Choroid plexus epithelial cell (primary cell): ENCODE measurements around the gene PPP1R12B.
"Not testable (repeated sequence)": the region's sequence is repeated elsewhere in the genome, so short reads cannot be mapped to it uniquely, and the experiment has no call there.

Source experiments
- DNase-seq: peaks from one replicate; pipeline ENCODE4 v3.0.0-alpha.2; 2010; ENCODE audit warnings: low read depth
- H3K4me3 ChIP-seq: 2 replicates; pipeline ENCODE4 v1.5.1; 2011; ENCODE audit warnings: low read depth, mild to moderate bottlenecking, control low read depth, low read length, moderate library complexity
- CTCF ChIP-seq: conservative IDR thresholded peaks from 2 replicates; pipeline ENCODE4 v1.5.1; 2011; ENCODE audit warnings: low read depth, mild to moderate bottlenecking, control low read depth, inconsistent platforms, low read length, moderate library complexity

The PPP1R12B gene

GRCh38 chr1:202464153-202464742 is 115.7 kb downstream of the PPP1R12B start:
- peak; percentile 40 for DNase-seq
- not testable (repeated sequence) for H3K4me3 ChIP-seq
- TF ChIP-seq CTCF = peak; percentile 42

GRCh38 chr1:202465644-202466270 is 117.3 kb downstream of the PPP1R12B start:
- DNase-seq = not testable (repeated sequence)

GRCh38 chr1:202466339-202466738 is 117.8 kb downstream of the PPP1R12B start:
- DNase-seq, H3K4me3 ChIP-seq: not testable (repeated sequence)

More at GRCh38 chr1:202465644-202466270, 117.3 kb downstream of the PPP1R12B start:
- not testable (repeated sequence) for H3K4me3 ChIP-seq

GRCh38 chr1:202467381-202467780 is 118.9 kb downstream of the PPP1R12B start:
- not testable (repeated sequence) for DNase-seq, H3K4me3 ChIP-seq

GRCh38 chr1:202468695-202469094 is 120.2 kb downstream of the PPP1R12B start:
- not testable (repeated sequence) for DNase-seq, H3K4me3 ChIP-seq

- not testable (repeated sequence) for DNase-seq
Observed at GRCh38 chr1:202469123-202469522, 120.6 kb downstream of the PPP1R12B start.

GRCh38 chr1:202471246-202471645 is 122.7 kb downstream of the PPP1R12B start:
- no peak overlapping the region for H3K4me3 ChIP-seq
- DNase-seq = no peak
- TF ChIP-seq CTCF = no peak

More at GRCh38 chr1:202469123-202469522, 120.6 kb downstream of the PPP1R12B start:
- not testable (repeated sequence) for H3K4me3 ChIP-seq

- H3K4me3 ChIP-seq, DNase-seq: not testable (repeated sequence)
Observed at GRCh38 chr1:202472347-202473124, 124.0 kb downstream of the PPP1R12B start.

GRCh38 chr1:202473266-202474045 is 125.0 kb downstream of the PPP1R12B start:
- not testable (repeated sequence) for DNase-seq, H3K4me3 ChIP-seq

GRCh38 chr1:202479661-202480060 is 131.2 kb downstream of the PPP1R12B start:
- H3K4me3 ChIP-seq = not testable (repeated sequence)
- DNase-seq = peak; percentile 5

GRCh38 chr1:202480640-202481039 is 132.1 kb downstream of the PPP1R12B start:
- DNase-seq = peak; percentile 27
- not testable (repeated sequence) for H3K4me3 ChIP-seq

GRCh38 chr1:202483362-202483761 is 134.9 kb downstream of the PPP1R12B start:
- not testable (repeated sequence) for DNase-seq

GRCh38 chr1:202484032-202484431 is 135.5 kb downstream of the PPP1R12B start:
- not testable (repeated sequence) for DNase-seq, H3K4me3 ChIP-seq

More at GRCh38 chr1:202483362-202483761, 134.9 kb downstream of the PPP1R12B start:
- not testable (repeated sequence) for H3K4me3 ChIP-seq

GRCh38 chr1:202484820-202485219 is 136.3 kb downstream of the PPP1R12B start:
- DNase-seq, H3K4me3 ChIP-seq: not testable (repeated sequence)

- peak; percentile 51 for DNase-seq
- H3K4me3 ChIP-seq = not testable (repeated sequence)
Observed at GRCh38 chr1:202488178-202488649, 139.7 kb downstream of the PPP1R12B start.

- not testable (repeated sequence) for H3K4me3 ChIP-seq, DNase-seq
Observed at GRCh38 chr1:202489101-202489500, 140.6 kb downstream of the PPP1R12B start.
